Prostate gland (tissue), 2 donors: ENCODE measurements around the gene KRTAP19-8.

ENCODE experiments used
- CTCF ChIP-seq, 4 experiments: fragments of 200-600 bp in 2 of 4; fragments of 450-650 bp in 2 of 4; sonication (generic) in 2 of 4; IDR thresholded peaks; 1 replicate in 3 of 4; 2 replicates in 1 of 4; pipeline ENCODE4 v1.5.1; 2016 to 2019; ENCODE audit warnings: antibody characterized with exemption in 4 of 4, mild to moderate bottlenecking in 2 of 4, moderate library complexity in 2 of 4
- POLR2AphosphoS5 ChIP-seq: sonication (generic); formaldehyde crosslinking; IDR thresholded peaks from one replicate; pipeline ENCODE4 v1.6.1; 2017; ENCODE audit warnings: antibody characterized with exemption

DNA sequence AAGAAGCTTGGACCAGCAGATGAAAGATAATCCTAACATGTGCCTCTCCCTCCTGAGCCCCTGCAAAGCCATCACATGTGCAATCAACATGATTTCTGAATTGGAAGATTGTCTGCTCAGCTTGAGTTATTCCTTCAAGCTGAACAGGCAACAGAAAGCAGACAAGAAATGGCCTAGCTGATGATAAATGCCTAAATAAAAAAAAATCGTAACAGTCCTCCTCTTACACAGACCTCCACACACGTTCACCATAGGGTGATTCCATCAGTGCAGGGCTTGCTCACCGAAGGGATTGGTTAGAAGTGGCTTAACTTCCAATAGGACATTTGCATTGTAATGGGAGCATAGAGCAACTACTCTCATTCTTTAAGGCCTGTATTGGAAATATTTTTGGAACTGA, 14.6 kb downstream of the KRTAP19-8 start:
- no peak for TF ChIP-seq CTCF (IDR thresholded peaks at IDR 0.05)
- no peak for TF ChIP-seq POLR2AphosphoS5
